Keratinocyte (primary cell): ENCODE results near the gene ARID3A.

Experiments used
- EZH2 ChIP-seq: IDR thresholded peaks from one replicate; pipeline ENCODE4 v1.6.1; 2012; ENCODE audit warnings: inconsistent platforms, mild to moderate bottlenecking, low read length, moderate library complexity
- TF ChIP-seq, protein P1 (sequence below), 3 experiments: IDR thresholded peaks in 1 of 3; conservative IDR thresholded peaks in 1 of 3; optimal IDR thresholded peaks in 1 of 3; 2 replicates in 2 of 3; 3 replicates in 1 of 3; pipeline versions ENCODE3 to v1.5.1; 2011; ENCODE audit warnings: low read length in 3 of 3, mild to moderate bottlenecking in 3 of 3, moderate library complexity in 2 of 3, control low read depth in 1 of 3, inconsistent platforms in 1 of 3; ENCODE audit not compliant: insufficient read depth in 2 of 3; ENCODE audit errors: extremely low read depth in 1 of 3

DNA sequence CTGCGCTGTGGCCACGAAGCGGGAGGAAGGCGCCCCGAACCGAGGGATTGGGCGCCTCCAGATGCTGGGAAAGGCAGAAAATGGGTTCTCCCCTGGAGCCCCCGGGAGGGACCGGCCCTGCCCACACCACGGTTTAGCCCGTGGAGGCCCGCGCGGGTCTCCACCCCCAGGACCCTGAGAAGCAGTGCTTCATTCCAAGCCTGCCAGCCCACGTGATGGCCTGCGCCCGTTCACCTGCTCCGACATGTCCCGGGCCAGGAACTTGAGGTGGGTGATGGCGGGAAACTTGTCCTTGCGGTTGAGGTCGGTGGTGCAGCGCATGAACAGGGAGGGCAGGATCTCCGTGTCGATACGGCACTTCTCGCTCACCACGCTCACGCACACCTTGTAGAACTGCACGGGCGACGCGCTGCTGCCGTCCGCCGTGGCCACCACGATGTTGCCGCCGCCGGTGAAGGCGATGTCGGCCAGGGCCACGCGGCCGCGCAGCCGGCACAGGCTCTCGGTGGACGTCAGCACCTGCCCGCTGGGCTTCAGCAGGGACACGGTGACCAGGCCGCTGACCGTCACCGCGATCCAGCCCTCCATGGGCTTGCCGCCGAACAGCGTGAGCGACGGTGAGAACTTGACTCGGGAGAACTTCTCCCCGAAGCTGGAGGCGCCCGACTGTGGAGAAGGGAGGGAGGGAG lies 40.2 kb upstream of the ARID3A start:
- TF ChIP-seq, protein P1, sequence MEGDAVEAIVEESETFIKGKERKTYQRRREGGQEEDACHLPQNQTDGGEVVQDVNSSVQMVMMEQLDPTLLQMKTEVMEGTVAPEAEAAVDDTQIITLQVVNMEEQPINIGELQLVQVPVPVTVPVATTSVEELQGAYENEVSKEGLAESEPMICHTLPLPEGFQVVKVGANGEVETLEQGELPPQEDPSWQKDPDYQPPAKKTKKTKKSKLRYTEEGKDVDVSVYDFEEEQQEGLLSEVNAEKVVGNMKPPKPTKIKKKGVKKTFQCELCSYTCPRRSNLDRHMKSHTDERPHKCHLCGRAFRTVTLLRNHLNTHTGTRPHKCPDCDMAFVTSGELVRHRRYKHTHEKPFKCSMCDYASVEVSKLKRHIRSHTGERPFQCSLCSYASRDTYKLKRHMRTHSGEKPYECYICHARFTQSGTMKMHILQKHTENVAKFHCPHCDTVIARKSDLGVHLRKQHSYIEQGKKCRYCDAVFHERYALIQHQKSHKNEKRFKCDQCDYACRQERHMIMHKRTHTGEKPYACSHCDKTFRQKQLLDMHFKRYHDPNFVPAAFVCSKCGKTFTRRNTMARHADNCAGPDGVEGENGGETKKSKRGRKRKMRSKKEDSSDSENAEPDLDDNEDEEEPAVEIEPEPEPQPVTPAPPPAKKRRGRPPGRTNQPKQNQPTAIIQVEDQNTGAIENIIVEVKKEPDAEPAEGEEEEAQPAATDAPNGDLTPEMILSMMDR (optimal IDR thresholded peaks at IDR 0.05 in 1 of 3, IDR thresholded peaks at IDR 0.05 in 1 of 3, conservative IDR thresholded peaks at IDR 0.05 in 1 of 3; ENCODE audit: extremely low read depth in 1 of 3, insufficient read depth in 2 of 3, low read length in 3 of 3): no peak
- TF ChIP-seq EZH2: no peak
